MM.1S (cell line): ENCODE data around the gene STARD9.

ENCODE experiments used
- EZH2 ChIP-seq: fragments of 300-600 bp; sonication (generic); optimal IDR thresholded peaks from 2 replicates; pipeline ENCODE3; 2017; ENCODE audit warnings: low read depth, mild to moderate bottlenecking, antibody characterized with exemption, low read length, mixed read lengths
- TF ChIP-seq, protein P1 (sequence below): fragments of 300-600 bp; sonication (generic); IDR thresholded peaks from 2 replicates; pipeline ENCODE4 v1.5.1; 2016; ENCODE audit warnings: antibody characterized with exemption, low read length, mixed read lengths

DNA sequence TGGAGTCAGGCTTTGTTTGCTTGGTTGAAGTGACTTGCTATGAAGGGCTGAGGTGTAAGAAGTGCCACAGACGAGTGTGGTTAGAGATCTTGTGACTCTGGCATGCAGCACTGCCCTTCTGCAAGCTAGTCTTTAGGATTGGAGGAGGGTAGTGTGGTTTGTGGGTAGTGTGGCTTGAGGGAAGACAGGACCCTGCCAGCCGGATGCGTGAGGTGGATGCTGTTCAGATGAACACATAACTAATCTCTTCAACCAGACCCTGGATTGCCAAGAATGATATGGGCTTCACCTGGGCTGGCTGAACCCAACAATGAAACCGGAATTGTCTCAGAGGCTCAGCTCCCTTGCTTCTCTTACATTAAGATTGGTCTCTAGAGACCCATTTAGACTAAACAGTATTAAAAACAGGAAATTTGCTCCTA is 32.7 kb downstream of the STARD9 start:
- TF ChIP-seq, protein P1, sequence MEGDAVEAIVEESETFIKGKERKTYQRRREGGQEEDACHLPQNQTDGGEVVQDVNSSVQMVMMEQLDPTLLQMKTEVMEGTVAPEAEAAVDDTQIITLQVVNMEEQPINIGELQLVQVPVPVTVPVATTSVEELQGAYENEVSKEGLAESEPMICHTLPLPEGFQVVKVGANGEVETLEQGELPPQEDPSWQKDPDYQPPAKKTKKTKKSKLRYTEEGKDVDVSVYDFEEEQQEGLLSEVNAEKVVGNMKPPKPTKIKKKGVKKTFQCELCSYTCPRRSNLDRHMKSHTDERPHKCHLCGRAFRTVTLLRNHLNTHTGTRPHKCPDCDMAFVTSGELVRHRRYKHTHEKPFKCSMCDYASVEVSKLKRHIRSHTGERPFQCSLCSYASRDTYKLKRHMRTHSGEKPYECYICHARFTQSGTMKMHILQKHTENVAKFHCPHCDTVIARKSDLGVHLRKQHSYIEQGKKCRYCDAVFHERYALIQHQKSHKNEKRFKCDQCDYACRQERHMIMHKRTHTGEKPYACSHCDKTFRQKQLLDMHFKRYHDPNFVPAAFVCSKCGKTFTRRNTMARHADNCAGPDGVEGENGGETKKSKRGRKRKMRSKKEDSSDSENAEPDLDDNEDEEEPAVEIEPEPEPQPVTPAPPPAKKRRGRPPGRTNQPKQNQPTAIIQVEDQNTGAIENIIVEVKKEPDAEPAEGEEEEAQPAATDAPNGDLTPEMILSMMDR: no peak
- TF ChIP-seq EZH2: no peak
